CD4-positive, alpha-beta memory T cell (primary cell): ENCODE results near the gene SORL1. TPM values are rescaled to one million over a fixed set of nuclear protein-coding genes. Genes with fewer than 3 reads are reported as not detected.

Experiments used
- CTCF ChIA-PET: fragments of 350-600 bp; sonication (Branson Sonifier 250); formaldehyde crosslinking; loops from one replicate; lab custom pipeline; 2021; ENCODE audit warnings: inconsistent platforms; ENCODE audit not compliant: partially characterized antibody; lab: Charles Lee
- POLR2A ChIA-PET: fragments of 350-600 bp; sonication (Branson Sonifier 250); formaldehyde crosslinking; loops from one replicate; lab custom pipeline; 2021; ENCODE audit not compliant: partially characterized antibody; lab: Charles Lee
- DNase-seq, 5 donors: peaks; one replicate each; pipeline versions ENCODE4 v3.0.0 to v3.0.0-alpha.2; 2020 to 2022; ENCODE audit warnings: mixed read lengths in 1 of 5
- H3K27ac ChIP-seq: one replicate; pipeline ENCODE4 v1.7.0; 2013; ENCODE audit warnings: low read depth, low read length
- H3K27me3 ChIP-seq: 2 replicates; pipeline ENCODE4 v1.7.0; 2013; ENCODE audit warnings: mild to moderate bottlenecking, low read length, moderate library complexity; ENCODE audit not compliant: insufficient read depth
- H3K36me3 ChIP-seq: 2 replicates; pipeline ENCODE4 v1.7.0; 2013; ENCODE audit warnings: mild to moderate bottlenecking, low read length, moderate library complexity; ENCODE audit not compliant: insufficient read depth
- H3K4me1 ChIP-seq: 2 replicates; pipeline ENCODE4 v1.7.0; 2013; ENCODE audit warnings: mild to moderate bottlenecking, low read length, moderate library complexity; ENCODE audit not compliant: insufficient read depth
- H3K4me3 ChIP-seq, 2 donors: one replicate each; pipeline ENCODE4 v1.7.0; 2013; ENCODE audit warnings: low read length in 2 of 2, mild to moderate bottlenecking in 1 of 2
- H3K9me3 ChIP-seq, 2 donors: one replicate each; pipeline ENCODE4 v1.7.0; 2013; ENCODE audit warnings: low read length in 2 of 2, control low read depth in 1 of 2; ENCODE audit not compliant: control insufficient read depth in 1 of 2
- H3K27ac Mint-ChIP-seq, 7 donors: one replicate each; pipeline ENCODE4 v1.8.0; 2020 to 2021; ENCODE audit warnings: mixed read lengths in 7 of 7, mild to moderate bottlenecking in 6 of 7, inconsistent platforms in 3 of 7, moderate library complexity in 3 of 7
- H3K27me3 Mint-ChIP-seq, 2 donors: one replicate each; pipeline ENCODE4 v1.8.0; 2020 to 2021; ENCODE audit warnings: mixed read lengths in 2 of 2
- H3K36me3 Mint-ChIP-seq, 2 donors: one replicate each; pipeline ENCODE4 v1.8.0; 2020 to 2021; ENCODE audit warnings: mixed read lengths in 2 of 2, inconsistent platforms in 1 of 2, mild to moderate bottlenecking in 1 of 2
- H3K4me1 Mint-ChIP-seq, 4 donors: one replicate each; pipeline ENCODE4 v1.8.0; 2020 to 2021; ENCODE audit warnings: mixed read lengths in 4 of 4, mild to moderate bottlenecking in 1 of 4
- H3K4me3 Mint-ChIP-seq, 8 donors: one replicate each; pipeline ENCODE4 v1.8.0; 2020 to 2021; ENCODE audit warnings: mixed read lengths in 8 of 8, mild to moderate bottlenecking in 7 of 8, moderate library complexity in 6 of 8, inconsistent platforms in 3 of 8
- H3K9me3 Mint-ChIP-seq, 8 donors: one replicate each; pipeline ENCODE4 v1.8.0; 2020 to 2021; ENCODE audit warnings: mixed read lengths in 8 of 8, mild to moderate bottlenecking in 5 of 8, inconsistent platforms in 3 of 8, moderate library complexity in 1 of 8
- intact Hi-C: fragments of 100-400 bp; cut with micrococcal nuclease; formaldehyde crosslinking; loops from one replicate; pipeline ENCODE4 v1.15.1; 2023
- polyA plus RNA-seq, 2 donors: library from polyadenylated mRNA; unstranded; fragments of 300-500 nt; fragmentation: Illumina TruSeq; gene quantifications; one replicate each; pipeline ENCODE4 v1.2.3, GENCODE V29; 2021
- total RNA-seq, 2 experiments: library from RNA; stranded (reverse); gene quantifications; one replicate each; pipeline ENCODE4 v1.2.3, GENCODE V29; 2021

Gene SORL1
- total and polyA plus RNA-seq, 4 experiments from 2014 or later = 159 to 660 (median 446) TPM

- Mint-ChIP-seq H3K27ac (peak overlapping the region in 5 of 7 donors; percentile 0 to 83 (median 61)), H3K4me1 (peaks cover 52 to 81% (median 64%) of the 10 kb centered on the region in 4 donors), H3K4me3 (no peak overlapping the region), H3K36me3 (peaks cover 59 to 82% of the 10 kb centered on the region in 2 donors), H3K9me3 (no peaks in the 10 kb centered on the region), H3K27me3 (no peaks in the 10 kb centered on the region)
- Histone ChIP-seq H3K9me3 (no peaks in the 10 kb centered on the region), H3K4me3 (no peak overlapping the region), H3K27ac (no peak overlapping the region), H3K4me1 (peaks cover 24% of the 10 kb centered on the region), H3K36me3 (peaks cover 54% of the 10 kb centered on the region), H3K27me3 (no peaks in the 10 kb centered on the region)
- no peak for DNase-seq
- CTCF ChIA-PET = interaction anchor here (0.6 to 1.0 kb wide), 2 partner anchors 10 to 18 kb away, joined by 3 to 4 read pairs; no protein-coding TSS in a partner anchor
- POLR2A ChIA-PET = interaction anchor here (0.6 to 1.5 kb wide), 5 partner anchors 18 to 132 kb away, joined by 3 to 6 read pairs (median 3); no protein-coding TSS in a partner anchor
- intact Hi-C loops = no loop called here
Measured at GRCh38 chr11:121489823-121490222, 37.7 kb downstream of the SORL1 start.

- DNase-seq = peak; percentile 23 to 43 (median 27)
- H3K4me3 ChIP-seq = no peak overlapping the region
- ChIA-PET POLR2A (interaction anchor here (1.0 to 6.1 kb wide), 13 partner anchors 8 to 166 kb away, joined by 3 to 60 read pairs (median 6); partner anchors contain the start of genes SORL1 and SORL1-AS1), CTCF (interaction anchor here (0.7 to 2.5 kb wide), 9 partner anchors 12 to 170 kb away, joined by 3 to 11 read pairs (median 4); partner anchors contain the start of genes SORL1 and SORL1-AS1)
- H3K9me3 ChIP-seq = no peaks in the 10 kb centered on the region
- no peaks in the 10 kb centered on the region for H3K9me3 Mint-ChIP-seq
- intact Hi-C loops = loop anchor here (2.0 kb wide), 2 partner anchors 14 to 42 kb away; partner anchors contain the start of genes SORL1 and SORL1-AS1
- H3K4me3 Mint-ChIP-seq = peak overlapping the region; percentile 18 to 82 (median 58)
- peaks cover 57% of the 10 kb centered on the region for H3K36me3 ChIP-seq
- no peaks in the 10 kb centered on the region for H3K27me3 Mint-ChIP-seq
- peaks cover 49 to 82% (median 62%) of the 10 kb centered on the region in 4 donors for H3K4me1 Mint-ChIP-seq
- peak overlapping the region; percentile 48 to 90 (median 79) for H3K27ac Mint-ChIP-seq
- peaks cover 30% of the 10 kb centered on the region for H3K4me1 ChIP-seq
- no peak overlapping the region for H3K27ac ChIP-seq
- H3K27me3 ChIP-seq = no peaks in the 10 kb centered on the region
- H3K36me3 Mint-ChIP-seq = peaks cover 58 to 88% of the 10 kb centered on the region in 2 donors
Measured at GRCh38 chr11:121494355-121495099, 42.4 kb downstream of the SORL1 start.

GRCh38 chr11:121497176-121497998, 45.3 kb downstream of the SORL1 start:
- no peaks in the 10 kb centered on the region for H3K9me3 ChIP-seq
- H3K27me3 ChIP-seq = no peaks in the 10 kb centered on the region
- Mint-ChIP-seq H3K36me3 (peaks cover 60 to 90% of the 10 kb centered on the region in 2 donors), H3K4me3 (no peak overlapping the region), H3K9me3 (peaks cover 0 to 3% (median 0%) of the 10 kb centered on the region in 8 donors), H3K27me3 (no peaks in the 10 kb centered on the region), H3K4me1 (peaks cover 40 to 80% (median 58%) of the 10 kb centered on the region in 4 donors), H3K27ac (peak overlapping the region in 5 of 7 donors; percentile 32 to 79 (median 51))
- H3K36me3 ChIP-seq = peaks cover 44% of the 10 kb centered on the region
- ChIA-PET POLR2A (interaction anchor here (1.8 kb wide), 1 partner anchor 14 kb away, joined by 7 read pairs; no protein-coding TSS in a partner anchor), CTCF (interaction anchor here (0.6 kb wide), 1 partner anchor 1191 kb away, joined by 3 read pairs; no protein-coding TSS in a partner anchor)
- no peak overlapping the region for H3K27ac ChIP-seq
- H3K4me3 ChIP-seq = no peak overlapping the region
- intact Hi-C loops = no loop called here
- no peak for DNase-seq
- H3K4me1 ChIP-seq = peaks cover 30% of the 10 kb centered on the region

- H3K27ac Mint-ChIP-seq = peak overlapping the region; percentile 22 to 79 (median 38)
- H3K4me3 ChIP-seq = no peak overlapping the region
- peaks cover 76 to 90% of the 10 kb centered on the region in 2 donors for H3K36me3 Mint-ChIP-seq
- DNase-seq = no peak
- no peaks in the 10 kb centered on the region for H3K9me3 ChIP-seq
- peaks cover 32 to 75% (median 52%) of the 10 kb centered on the region in 4 donors for H3K4me1 Mint-ChIP-seq
- CTCF ChIA-PET = interaction anchor here (1.3 to 1.4 kb wide), 2 partner anchors 9 to 12 kb away, joined by 3 to 4 read pairs; no protein-coding TSS in a partner anchor
- no peak overlapping the region for H3K4me3 Mint-ChIP-seq
- no peak overlapping the region for H3K27ac ChIP-seq
- H3K27me3 ChIP-seq = no peaks in the 10 kb centered on the region
- POLR2A ChIA-PET = interaction anchor here (1.4 kb wide), 1 partner anchor 49 kb away, joined by 4 read pairs; no protein-coding TSS in a partner anchor
- H3K27me3 Mint-ChIP-seq = no peaks in the 10 kb centered on the region
- peaks cover 20% of the 10 kb centered on the region for H3K4me1 ChIP-seq
- H3K9me3 Mint-ChIP-seq = peaks cover 0 to 3% (median under 1%) of the 10 kb centered on the region in 8 donors
- intact Hi-C loops = no loop called here
- H3K36me3 ChIP-seq = peaks cover 44% of the 10 kb centered on the region
Measured at GRCh38 chr11:121499405-121499804, 47.3 kb downstream of the SORL1 start.

GRCh38 chr11:121500275-121500674, 48.2 kb downstream of the SORL1 start:
- Histone ChIP-seq H3K27ac (no peak overlapping the region), H3K36me3 (peaks cover 44% of the 10 kb centered on the region), H3K4me1 (peaks cover 11% of the 10 kb centered on the region), H3K27me3 (no peaks in the 10 kb centered on the region), H3K9me3 (no peaks in the 10 kb centered on the region), H3K4me3 (no peak overlapping the region)
- Mint-ChIP-seq H3K27me3 (no peaks in the 10 kb centered on the region), H3K36me3 (peaks cover 85 to 90% of the 10 kb centered on the region in 2 donors), H3K4me3 (no peak overlapping the region), H3K27ac (peak overlapping the region in 4 of 7 donors; percentile 3 to 84 (median 26)), H3K4me1 (peaks cover 30 to 71% (median 51%) of the 10 kb centered on the region in 4 donors), H3K9me3 (peaks cover 0 to 9% (median 1%) of the 10 kb centered on the region in 8 donors)
- DNase-seq = no peak
- intact Hi-C loops = no loop called here
- CTCF ChIA-PET = interaction anchor here (1.3 kb wide), 1 partner anchor 10 kb away, joined by 4 read pairs; no protein-coding TSS in a partner anchor
- POLR2A ChIA-PET = interaction anchor here (1.0 to 1.4 kb wide), 2 partner anchors 32 to 50 kb away, joined by 4 read pairs; no protein-coding TSS in a partner anchor

- peaks cover 2 to 14% (median 4%) of the 10 kb centered on the region in 8 donors for H3K9me3 Mint-ChIP-seq
- peaks cover 85 to 90% of the 10 kb centered on the region in 2 donors for H3K36me3 Mint-ChIP-seq
- H3K36me3 ChIP-seq = peaks cover 42% of the 10 kb centered on the region
- DNase-seq = no peak
- intact Hi-C loops = no loop called here
- ChIA-PET CTCF (no interaction called here), POLR2A (interaction anchor here (1.0 to 1.4 kb wide), 2 partner anchors 33 to 50 kb away, joined by 4 read pairs; no protein-coding TSS in a partner anchor)
- H3K27ac Mint-ChIP-seq = peak overlapping the region in 1 of 7 donors; percentile 10
- H3K4me1 Mint-ChIP-seq = peaks cover 26 to 71% (median 48%) of the 10 kb centered on the region in 4 donors
- no peak overlapping the region for H3K4me3 ChIP-seq
- H3K27ac ChIP-seq = no peak overlapping the region
- peaks cover 7% of the 10 kb centered on the region for H3K4me1 ChIP-seq
- H3K27me3 ChIP-seq = no peaks in the 10 kb centered on the region
- H3K4me3 Mint-ChIP-seq = no peak overlapping the region
- no peaks in the 10 kb centered on the region for H3K27me3 Mint-ChIP-seq
- no peaks in the 10 kb centered on the region for H3K9me3 ChIP-seq
Measured at GRCh38 chr11:121500717-121501116, 48.6 kb downstream of the SORL1 start.
